NT2/D1 (cell line): Measurements from ENCODE around the gene TMEM202.

ENCODE experiments used
- YY1 ChIP-seq: IDR thresholded peaks from 2 replicates; pipeline ENCODE4 v1.6.1; 2011; ENCODE audit not compliant: insufficient read length, insufficient read depth
- ZNF274 ChIP-seq: IDR thresholded peaks from 2 replicates; pipeline ENCODE4 v1.6.1; 2011; ENCODE audit warnings: mild to moderate bottlenecking, low read depth, low read length

- TF ChIP-seq ZNF274 (no peak), YY1 (no peak)
Measured at GRCh38 chr15:72423256-72423655, 25.2 kb downstream of the TMEM202 start.
